ENCODE data around the gene TMCC3.

DNA sequence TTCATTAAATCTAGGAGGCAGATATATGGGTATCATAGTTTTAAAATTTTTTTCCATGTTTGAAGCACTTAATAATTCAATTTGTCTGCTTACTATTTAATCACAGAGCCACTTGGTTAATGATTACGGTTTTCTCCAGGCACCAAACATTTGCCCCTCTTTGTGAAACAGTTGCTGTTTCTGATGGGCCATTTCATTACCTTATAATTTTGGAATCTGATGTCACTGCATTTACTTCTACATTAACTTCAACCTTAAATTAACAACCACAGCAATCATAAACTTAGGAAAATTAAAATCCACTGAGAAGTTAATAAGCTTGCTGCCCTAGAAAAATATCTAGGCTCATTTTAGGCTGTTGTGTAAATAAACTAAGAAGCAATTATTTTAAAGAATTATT, 17.0 kb downstream of the TMCC3 start:
- TF ChIP-seq CTCF (optimal IDR thresholded peaks at IDR 0.05 in 1 of 3, IDR thresholded peaks at IDR 0.05 in 1 of 3, conservative IDR thresholded peaks at IDR 0.05 in 1 of 3; ENCODE audit: extremely low read depth in 1 of 3, insufficient read depth in 2 of 3, low read length in 3 of 3) = no peak
- TF ChIP-seq EZH2 (IDR thresholded peaks at IDR 0.05; ENCODE audit: low read length) = no peak

All from keratinocyte (primary cell).